Femur (tissue), 1 donor: Measurements from ENCODE around the gene RCN2.
"Not testable (repeated sequence)": the region's sequence is repeated elsewhere in the genome, so short reads cannot be mapped to it uniquely, and the experiment has no call there.

ENCODE experiments used
- DNase-seq: peaks from one replicate; pipeline ENCODE4 v3.0.0-alpha.2; 2017

Gene RCN2, protein sequence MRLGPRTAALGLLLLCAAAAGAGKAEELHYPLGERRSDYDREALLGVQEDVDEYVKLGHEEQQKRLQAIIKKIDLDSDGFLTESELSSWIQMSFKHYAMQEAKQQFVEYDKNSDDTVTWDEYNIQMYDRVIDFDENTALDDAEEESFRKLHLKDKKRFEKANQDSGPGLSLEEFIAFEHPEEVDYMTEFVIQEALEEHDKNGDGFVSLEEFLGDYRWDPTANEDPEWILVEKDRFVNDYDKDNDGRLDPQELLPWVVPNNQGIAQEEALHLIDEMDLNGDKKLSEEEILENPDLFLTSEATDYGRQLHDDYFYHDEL

DNA sequence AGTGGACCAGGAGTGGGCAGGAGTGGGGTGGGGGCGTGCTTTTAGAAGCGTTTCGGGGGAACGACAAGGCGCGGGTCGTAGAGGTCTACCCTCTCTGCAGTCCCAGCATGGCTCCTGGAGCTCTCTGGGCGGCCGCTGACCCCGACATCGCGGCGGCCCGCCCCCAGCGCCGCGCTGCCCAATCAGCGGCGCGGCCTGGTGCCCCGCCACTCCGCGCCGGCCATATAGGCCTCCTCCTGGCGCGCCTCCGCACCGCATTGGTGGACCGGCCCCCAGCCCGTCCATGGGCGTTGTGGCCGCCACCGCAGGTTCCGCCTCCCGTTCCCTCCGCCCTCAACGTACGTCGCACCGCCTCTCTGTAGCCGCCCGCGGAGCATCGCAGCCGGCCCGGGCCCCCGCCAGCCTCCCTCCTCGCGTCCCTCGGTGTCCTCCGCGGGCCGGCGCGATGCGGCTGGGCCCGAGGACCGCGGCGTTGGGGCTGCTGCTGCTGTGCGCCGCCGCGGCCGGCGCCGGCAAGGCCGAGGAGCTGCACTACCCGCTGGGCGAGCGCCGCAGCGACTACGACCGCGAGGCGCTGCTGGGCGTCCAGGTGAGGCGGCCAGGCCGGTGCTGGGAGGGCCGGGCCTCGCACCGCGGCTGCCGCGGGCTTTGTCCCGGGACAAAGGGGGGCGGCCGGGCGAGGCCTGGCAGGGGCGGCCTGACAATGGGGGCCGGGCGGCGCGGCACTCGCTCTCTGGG, at the start of gene RCN2:
Gene RCN2 (plus strand): TSS at position 353 of the 738 bp plus-strand sequence. CDS start 93 bp downstream, at position 446.
- DNase-seq = peak; percentile 97

DNA sequence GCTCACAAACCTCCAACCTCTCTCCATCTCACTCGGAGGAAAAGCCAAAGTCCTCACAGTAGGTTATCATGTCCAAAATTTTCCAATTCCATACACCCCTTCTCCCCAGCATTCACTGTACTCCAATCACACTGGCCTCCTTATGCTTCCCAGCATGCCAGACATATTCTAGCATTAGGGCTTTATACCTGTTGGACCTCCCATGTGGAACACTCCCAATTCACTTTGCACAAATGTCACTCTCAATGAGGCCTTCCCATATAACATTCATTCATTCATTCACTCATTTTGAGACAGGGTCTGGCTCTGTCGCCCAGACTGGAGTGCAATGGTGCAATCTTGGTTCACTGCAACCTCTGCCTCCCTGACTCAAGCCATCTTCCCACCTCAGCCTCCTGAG, 46.3 kb upstream of the RCN2 start:
- no peak for DNase-seq

DNA sequence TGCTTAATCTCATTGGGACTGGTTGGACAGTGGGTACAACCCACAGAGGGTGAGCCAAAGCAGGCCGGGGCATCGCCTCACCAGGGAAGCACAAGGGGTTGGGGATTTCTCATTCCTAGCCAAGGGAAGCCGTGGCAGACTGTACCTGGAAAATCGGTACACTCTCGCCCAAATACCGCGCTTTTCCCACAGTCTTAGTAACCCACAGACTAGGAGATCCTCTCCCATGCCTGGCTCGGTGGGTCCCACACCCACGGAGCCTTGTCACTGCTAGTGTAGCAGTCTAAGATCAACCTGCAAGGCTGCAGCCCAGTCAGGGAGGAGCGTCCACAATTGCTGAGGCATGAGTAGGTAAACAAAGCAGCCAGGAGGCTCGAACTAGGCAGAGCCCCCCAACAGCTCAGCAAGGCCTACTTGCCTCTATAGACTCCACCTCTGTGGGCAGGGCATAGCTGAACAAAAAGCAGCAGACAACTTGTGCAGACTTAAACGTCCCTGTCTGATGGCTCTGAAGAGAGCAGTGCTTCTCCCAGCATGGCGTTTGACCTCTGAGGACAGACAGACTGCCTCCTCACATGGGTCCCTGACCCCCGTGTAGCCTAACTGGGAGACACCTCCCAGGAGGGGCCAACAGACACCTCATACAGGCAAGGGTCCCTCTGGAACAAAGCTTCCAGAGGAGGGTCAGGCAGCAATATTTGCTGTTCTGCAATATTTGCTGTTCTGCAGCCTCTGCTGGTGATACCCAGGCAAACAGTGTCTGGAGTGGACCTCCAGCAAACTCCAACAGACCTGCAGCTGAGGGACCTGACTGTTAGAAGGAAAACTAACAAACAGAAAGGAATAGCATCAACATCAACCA, 44.0 kb upstream of the RCN2 start:
- DNase-seq = not testable (repeated sequence)

DNA sequence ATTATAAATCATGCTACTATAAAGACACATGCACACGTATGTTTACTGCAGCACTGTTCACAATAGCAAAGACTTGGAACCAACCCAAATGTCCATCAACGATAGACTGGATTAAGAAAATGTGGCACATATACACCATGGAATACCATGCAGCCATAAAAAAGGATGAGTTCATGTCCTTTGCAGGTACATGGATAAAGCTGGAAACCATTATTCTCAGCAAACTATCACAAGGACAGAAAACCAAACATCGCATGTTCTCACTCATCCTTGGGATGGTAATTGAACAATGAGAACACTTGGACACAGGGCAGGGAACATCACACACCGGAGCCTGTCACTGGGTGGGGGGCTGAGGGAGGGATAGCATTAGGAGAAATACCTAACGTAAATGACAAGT, 38.7 kb upstream of the RCN2 start:
- not testable (repeated sequence) for DNase-seq

DNA sequence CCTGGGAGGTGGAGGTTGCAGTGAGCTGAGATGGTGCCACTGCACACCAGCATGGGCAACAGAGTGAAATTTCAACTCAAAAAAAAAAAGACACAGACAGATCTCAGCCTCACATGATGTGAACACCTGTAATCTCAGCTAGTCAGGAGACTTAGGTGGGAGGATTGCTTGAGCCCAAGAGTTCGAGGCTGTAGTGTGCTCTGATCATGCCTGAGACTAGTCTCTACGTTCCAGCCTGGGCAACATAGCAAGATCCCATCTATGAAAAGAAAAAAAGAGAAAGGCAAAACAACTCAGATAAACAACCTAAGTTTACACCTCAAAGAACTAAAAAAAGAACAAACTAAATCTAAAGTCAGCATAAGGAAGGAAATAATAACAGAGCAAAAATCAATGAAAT, 37.4 kb upstream of the RCN2 start:
- DNase-seq = no peak

DNA sequence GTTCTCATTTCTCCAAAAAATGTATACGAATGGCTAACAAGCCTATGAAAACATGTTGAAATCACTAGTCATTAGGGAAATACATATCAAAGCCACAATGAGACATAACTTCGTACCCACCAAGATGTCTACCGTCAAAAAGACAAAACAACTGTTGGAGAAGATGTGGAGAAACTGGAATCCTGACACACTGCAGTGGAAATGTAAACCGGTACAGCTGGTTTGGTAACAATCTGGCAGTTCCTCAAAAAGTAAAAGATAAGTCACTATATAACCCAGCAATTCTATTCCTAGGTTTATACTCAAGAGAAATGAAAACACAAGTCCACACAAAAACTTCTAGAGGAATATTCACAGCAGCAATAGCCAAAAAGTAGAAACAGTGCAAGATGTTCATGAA, 33.4 kb upstream of the RCN2 start:
- no peak for DNase-seq

DNA sequence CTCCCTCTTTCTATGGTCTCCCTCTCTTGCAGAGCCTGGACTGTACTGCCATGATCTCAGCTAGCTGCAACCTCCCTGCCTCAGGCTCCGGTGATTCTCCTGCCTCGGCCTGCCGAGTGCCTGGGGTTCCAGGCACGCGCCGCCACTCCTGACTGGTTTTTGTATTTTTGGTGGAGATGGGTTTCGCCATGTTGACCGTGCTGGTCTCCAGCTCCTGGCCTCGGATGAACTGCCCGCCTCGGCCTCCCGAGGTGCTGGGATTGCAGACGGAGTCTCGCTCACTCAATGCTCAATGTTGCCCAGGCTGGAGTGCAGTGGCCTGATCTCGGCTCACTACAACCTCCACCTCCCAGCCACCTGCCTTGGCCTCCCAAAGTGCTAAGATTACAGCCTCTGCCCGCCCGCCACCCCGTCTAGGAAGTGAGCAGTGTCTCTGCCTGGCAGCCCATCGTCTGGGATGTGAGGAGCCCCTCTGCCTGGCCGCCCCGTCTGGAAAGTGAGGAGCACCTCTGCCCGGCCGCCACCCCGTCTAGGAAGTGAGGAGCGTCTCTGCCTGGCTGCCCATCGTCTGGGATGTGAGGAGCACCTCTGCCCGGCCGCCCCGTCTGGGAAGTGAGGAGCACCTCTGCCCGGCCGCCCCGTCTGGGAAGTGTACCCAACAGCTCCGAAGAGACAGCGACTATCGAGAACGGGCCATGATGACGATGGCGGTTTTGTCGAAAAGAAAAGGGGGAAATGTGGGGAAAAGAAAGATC, 32.2 kb upstream of the RCN2 start:
- not testable (repeated sequence) for DNase-seq

DNA sequence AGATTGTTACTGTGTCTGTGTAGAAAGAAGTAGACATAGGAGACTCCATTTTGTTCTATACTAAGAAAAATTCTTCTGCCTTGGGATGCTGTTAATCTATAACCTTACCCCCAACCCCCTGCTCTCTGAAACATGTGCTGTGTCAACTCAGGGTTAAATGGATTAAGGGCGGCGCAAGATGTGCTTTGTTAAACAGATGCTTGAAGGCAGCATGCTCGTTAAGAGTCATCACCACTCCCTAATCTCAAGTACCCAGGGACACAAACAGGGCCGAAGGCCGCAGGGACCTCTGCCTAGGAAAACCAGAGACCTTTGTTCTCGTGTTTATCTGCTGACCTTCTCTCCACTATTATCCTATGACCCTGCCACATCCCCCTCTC, 31.6 kb upstream of the RCN2 start:
- not testable (repeated sequence) for DNase-seq

DNA sequence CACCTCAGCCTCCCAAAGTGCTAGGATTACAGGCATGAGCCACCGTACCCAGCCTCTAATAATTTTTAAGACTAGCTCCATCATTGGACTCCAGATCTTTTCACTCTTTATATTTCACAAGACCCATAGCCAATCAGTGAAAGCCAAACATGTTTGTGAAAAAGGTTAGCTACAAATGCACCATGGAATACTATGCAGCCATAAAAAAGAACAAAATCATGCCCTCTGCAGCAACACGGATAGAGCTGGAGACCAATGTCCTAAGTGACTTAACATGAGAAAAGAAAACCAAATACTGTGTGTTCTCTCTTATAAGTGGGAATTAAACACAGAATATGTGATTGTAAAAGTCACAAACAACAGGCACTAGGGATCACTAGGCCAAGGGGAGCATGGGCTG, 29.6 kb upstream of the RCN2 start:
- DNase-seq = no peak

DNA sequence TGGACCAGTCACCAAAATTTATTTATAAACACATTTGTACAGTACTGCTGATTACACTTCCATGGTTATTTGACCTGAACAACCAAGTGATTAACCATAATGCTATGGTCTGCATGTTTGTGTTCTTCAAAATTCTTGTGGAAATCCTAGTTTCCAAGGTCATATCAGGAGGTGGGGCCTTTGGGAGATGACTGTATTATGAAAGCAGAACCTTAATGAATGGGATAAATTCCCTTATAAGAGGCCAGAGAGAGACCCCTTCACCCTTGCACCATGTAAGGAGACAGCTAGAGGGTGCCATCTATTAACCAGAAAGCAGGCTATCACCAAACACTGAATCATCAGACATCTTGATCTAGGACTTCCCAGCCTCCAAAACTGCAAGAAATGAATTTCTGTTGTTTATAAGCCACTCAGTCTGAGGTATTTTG, 28.3 kb upstream of the RCN2 start:
- no peak for DNase-seq

DNA sequence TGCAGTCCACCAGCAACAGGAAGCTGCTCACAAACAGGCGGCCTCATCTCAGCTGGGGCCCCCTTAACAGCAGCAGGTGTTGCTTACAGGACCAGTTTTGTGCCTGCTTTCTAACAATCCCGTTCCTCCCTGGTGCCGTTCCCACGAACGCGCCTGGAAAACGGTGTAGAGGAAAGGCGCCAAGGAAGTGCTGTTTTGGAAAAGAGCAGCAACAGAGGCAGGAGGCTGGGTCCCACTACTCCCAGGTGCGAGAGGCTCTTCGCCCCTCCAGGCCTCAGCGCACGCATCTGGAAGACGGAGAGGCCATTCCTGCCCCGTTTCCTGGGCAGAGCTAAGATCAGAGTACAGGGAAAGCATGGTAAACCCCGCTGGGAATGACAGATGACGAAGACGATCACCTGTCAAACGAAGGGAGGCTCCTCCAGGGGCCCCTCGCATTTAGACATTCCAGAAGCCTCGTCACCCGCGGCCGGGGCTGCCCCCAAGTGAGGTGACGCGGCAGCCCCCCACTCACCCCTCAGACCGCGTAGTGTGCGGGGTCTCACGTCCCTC, 27.0 kb upstream of the RCN2 start:
- DNase-seq = peak; percentile 54

DNA sequence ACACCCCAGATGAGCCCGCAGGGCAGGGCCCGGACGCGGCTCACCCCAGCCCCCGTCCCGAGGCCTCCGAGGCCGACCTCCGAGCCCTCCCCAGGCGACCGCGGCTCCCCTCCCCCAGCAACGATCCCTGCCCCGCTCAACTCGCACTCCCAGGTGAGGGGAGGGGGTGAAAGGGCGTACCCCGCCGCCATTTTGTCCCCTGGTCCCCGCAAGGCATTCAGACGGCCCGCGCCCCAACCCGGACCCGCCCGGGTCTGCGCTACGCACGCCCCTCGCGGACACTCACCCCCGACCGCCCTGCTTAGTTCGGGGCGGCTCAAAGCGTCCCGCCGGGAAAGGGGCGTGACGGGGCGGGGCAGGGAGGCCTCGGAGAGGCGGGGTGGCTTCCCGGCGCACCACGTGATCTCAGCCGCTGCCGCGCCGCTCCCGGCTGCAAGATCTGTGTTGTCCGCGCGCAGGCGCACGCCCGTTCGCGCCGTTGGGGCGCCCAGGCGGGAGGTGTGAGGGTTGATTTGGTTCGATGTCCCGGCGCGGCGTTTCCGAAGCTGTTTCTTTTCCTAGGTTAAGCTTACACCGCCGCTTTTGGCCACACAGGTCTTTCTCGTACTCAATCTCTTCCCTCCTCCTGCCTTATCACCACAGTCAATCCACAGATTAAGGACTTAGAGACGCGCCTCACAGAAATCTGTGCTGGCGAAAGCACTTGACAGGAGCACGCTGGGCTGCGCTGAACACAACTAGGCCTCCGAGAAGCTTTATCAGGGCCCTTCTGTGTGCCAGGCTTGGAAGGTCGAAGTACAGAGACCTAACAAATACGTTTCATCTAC, 26.3 kb upstream of the RCN2 start, which contains the start of gene SCAPER:
Gene SCAPER (minus strand): TSS at position 328 of the 827 bp plus-strand sequence. CDS start 21,523 bp downstream, outside the sequence.
- peak; percentile 95 for DNase-seq

DNA sequence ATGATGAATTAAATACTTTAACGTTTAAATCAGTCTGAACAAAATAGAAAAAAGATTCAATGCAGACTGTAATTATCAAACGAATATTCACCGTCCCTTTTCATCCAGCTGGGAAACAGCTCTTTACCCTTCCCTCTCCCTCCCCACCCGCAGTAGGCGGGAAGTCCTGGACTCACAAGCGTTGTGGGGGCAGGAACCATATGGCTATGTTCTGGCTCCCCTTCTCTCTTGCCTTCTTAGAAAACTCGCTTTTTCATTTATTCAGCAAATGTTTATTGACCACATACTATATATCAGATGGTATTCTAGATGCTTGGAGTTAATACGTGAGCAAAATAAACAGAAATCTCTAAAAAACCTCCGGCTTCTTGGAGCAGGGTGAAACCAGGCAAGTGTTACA, 25.7 kb upstream of the RCN2 start:
- DNase-seq = peak; percentile 37

DNA sequence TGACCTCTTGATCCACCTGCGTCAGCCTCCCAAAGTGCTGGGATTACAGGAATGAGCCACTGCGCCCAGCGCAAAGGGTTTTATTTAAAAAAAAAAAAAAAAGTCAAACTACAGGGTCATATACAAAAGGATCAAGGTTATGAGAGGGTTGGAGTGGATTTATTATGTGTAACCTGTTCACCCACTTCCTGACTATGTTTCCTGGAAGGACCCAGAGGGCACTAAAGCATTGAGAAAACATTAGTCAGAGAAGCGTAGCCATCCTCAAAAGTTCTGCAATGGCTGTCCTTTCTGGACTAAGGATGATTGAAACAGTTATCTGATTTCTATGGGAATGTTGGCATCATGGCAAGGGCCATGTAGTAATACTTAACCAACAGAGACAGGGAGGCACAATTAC, 19.1 kb upstream of the RCN2 start:
- DNase-seq = no peak

DNA sequence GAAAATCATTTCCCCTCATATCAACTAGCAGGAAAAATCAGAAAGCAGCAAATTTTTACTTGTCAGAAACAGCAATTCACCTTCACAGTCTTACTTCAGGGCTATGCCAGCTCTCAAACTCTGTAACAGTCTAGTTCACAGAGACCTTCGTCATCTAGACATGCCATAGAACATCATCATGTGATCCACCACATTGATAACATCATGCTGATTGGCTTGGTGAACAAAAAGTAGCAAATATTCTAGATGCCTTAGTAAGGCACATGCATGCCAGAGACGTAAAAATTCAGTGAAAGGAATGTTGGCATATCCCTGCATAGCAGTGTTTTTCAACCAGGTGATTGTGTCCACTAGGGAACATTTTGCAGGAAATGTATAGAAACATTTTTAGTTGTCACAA, 17.8 kb upstream of the RCN2 start:
- DNase-seq = no peak

DNA sequence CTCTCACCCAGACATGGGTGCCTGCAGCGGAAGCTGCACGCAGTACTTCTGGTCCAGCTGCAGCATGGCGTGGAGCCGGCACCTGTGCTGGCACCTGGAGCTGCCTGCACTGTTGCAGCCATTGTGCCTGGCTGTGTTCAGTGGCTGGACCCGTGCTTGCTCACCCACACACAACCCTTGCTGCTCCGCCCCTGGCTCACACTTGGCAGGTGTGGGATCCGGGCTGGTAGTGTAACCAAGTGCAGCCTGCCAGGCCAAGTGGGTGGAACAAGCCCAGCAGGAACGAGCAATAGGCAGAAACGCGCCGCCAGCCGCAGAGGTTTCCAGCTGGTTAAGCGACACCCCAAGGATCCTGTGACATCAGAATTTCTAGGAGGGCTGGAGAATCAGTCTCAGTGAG, 15.2 kb upstream of the RCN2 start:
- DNase-seq = no peak

DNA sequence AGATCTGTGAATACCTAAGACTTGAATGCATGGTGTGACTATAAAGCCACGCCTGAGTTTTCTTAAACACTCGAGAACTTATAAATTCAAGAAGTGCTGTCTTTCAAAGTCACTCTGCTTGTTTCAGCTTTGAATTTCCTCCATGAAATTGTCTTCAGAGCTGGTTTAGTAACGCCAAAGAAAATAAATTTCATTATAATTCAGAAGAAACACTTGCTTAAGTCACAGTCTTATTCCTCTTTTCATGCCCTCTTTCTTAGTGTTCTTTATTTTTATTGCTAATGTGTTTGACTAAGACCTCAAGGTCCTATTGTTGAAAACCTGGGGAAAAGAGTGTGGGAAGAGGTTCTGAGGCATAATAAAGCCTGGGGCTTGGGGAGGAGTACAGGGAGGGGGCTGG, 3.3 kb upstream of the RCN2 start:
- DNase-seq = no peak

DNA sequence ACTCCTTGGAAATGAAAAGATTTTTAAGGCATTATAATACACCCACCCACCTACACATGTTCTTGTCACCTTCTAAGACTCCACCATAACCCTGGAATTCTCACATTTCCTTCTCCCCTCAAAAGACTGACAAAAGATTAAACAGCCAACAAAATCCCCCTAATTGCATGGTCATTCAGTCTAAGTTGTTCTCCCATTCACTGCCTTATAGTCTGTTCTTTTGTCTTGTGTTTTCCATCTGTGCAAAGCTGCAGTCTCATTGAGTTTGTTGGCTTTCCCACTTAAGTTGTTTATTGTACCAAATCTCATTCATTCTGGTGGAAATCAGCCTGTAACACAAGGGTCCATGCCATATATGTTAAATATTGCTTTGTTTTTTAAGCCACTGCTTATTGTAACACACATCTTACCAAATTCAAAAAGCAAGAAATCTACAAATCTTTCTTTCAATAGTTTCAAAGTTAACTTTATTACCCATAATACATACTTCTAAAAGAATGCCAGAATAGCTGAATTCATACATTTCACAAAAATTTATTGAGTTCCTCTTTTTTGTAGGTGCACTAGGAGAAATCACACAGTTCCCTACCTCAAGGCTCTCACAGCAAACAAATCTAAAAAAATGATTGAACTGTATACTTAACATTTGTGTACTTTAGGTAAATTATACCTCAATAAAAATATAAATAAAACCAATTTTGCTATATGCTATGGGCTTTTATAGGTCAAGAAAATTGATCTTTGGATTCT, 2.4 kb upstream of the RCN2 start:
- no peak for DNase-seq

DNA sequence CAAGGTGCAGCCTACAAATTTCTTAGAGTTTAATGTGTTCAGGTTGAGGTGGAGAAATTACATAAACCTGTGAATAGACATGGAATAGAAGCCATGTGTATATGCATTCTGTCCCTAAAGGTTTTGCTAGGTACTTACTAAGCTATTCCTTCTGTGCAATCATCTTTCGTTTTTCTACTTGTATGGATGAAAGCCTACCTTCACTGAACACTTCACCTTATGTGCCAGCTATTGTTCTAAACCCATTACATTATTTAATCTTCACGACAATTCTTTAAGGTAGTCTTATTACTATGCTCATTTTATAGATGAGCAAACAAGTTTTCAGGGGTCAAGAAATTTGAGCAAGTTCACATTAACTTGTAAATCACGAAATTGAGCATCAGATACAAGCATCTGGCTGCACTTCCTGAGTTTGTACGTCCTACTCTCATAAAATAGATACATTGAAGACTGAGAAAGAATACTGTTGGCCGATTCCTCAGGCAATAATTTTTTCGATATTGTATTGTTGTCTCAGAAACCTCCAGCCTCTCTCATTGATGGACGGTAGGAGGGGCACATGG, 635 bp upstream of the RCN2 start:
- DNase-seq = no peak
